Panc1 (cell line): ENCODE measurements around the gene ZNF154. TPM values are rescaled to one million over a fixed set of nuclear protein-coding genes. Genes with fewer than 3 reads are reported as not detected.

Experiments
- ATAC-seq: fragments of 200-7000 bp; cut with Tn5 transposase; 2 replicates; pipeline ENCODE4 v1.9.1; 2020; ENCODE audit warnings: mild to moderate bottlenecking, moderate library complexity
- Bru-seq: library from RNA; stranded (reverse); fragments of 400-500 nt; gene quantifications from one replicate; lab custom pipeline; 2021; lab: Mats Ljungman, UMichigan
- BruChase-seq, 2 experiments: library from RNA; stranded (reverse); fragments of 400-500 nt; gene quantifications; one replicate each; lab custom pipeline; 2021; lab: Mats Ljungman, UMichigan
- BruUV-seq: library from RNA; stranded (reverse); fragments of 400-500 nt; replicated peaks from 2 replicates; lab custom pipeline; 2021; lab: Mats Ljungman, UMichigan
- CTCF ChIA-PET: fragments of 300-600 bp; sonication (Branson Sonifier 250); formaldehyde crosslinking; loops from one replicate; lab custom pipeline; 2022; ENCODE audit warnings: antibody characterized with exemption; lab: Charles Lee
- POLR2A ChIA-PET: fragments of 300-600 bp; sonication (Branson Sonifier 250); formaldehyde crosslinking; loops from one replicate; lab custom pipeline; 2022; ENCODE audit warnings: antibody characterized with exemption; lab: Charles Lee
- DNase-seq: peaks from one replicate; pipeline ENCODE4 v3.0.0-alpha.2; 2010; ENCODE audit warnings: low read depth, low spot score
- H3K27ac ChIP-seq: 2 replicates; pipeline ENCODE4 v1.5.1; 2011; ENCODE audit warnings: mild to moderate bottlenecking, low read length, inconsistent platforms
- H3K27me3 ChIP-seq: fragments of 200-500 bp; sonication (Bioruptor generic); 2 replicates; pipeline ENCODE4 v1.6.0; 2014; ENCODE audit warnings: low read length, inconsistent platforms; ENCODE audit not compliant: control insufficient read depth, insufficient read depth
- H3K36me3 ChIP-seq: fragments of 200-500 bp; sonication (Bioruptor generic); 2 replicates; pipeline ENCODE4 v1.5.1; 2014; ENCODE audit warnings: inconsistent platforms, mild to moderate bottlenecking, low read length, moderate library complexity; ENCODE audit not compliant: control insufficient read depth, insufficient read depth
- H3K4me1 ChIP-seq: 2 replicates; pipeline ENCODE4 v1.5.1; 2011; ENCODE audit warnings: inconsistent platforms, mild to moderate bottlenecking, low read length, moderate library complexity; ENCODE audit not compliant: control insufficient read depth, insufficient read depth
- H3K4me3 ChIP-seq, 2 experiments: 2 replicates each; pipeline ENCODE4 v1.5.1; 2011 to 2012; ENCODE audit warnings: low read depth in 2 of 2, low read length in 2 of 2, mild to moderate bottlenecking in 2 of 2, inconsistent platforms in 1 of 2, moderate library complexity in 1 of 2
- H3K9me3 ChIP-seq: fragments of 200-500 bp; sonication (Bioruptor generic); 2 replicates; pipeline ENCODE4 v1.5.1; 2014; ENCODE audit warnings: low read depth, mild to moderate bottlenecking, inconsistent platforms, low read length, moderate library complexity; ENCODE audit not compliant: control insufficient read depth, insufficient read depth
- CTCF ChIP-seq: fragments of 450-650 bp; IDR thresholded peaks from 2 replicates; pipeline ENCODE4 v1.5.1; 2017; ENCODE audit warnings: mild to moderate bottlenecking
- POLR2AphosphoS5 ChIP-seq: IDR thresholded peaks from 2 replicates; pipeline ENCODE4 v1.6.1; 2012; ENCODE audit warnings: mild to moderate bottlenecking, low read depth, low read length, moderate library complexity
- REST ChIP-seq, 2 experiments: IDR thresholded peaks; 2 replicates each; pipeline ENCODE4 v1.6.1; 2011 to 2012; ENCODE audit warnings: low read depth in 2 of 2, control low read depth in 1 of 2, low read length in 1 of 2, mild to moderate bottlenecking in 1 of 2, moderate library complexity in 1 of 2; ENCODE audit not compliant: insufficient read depth in 1 of 2
- SIN3A ChIP-seq: IDR thresholded peaks from 2 replicates; pipeline ENCODE4 v1.6.1; 2012; ENCODE audit warnings: low read depth, mild to moderate bottlenecking, low read length, moderate library complexity, borderline replicate concordance; ENCODE audit not compliant: insufficient read depth
- TCF7L2 ChIP-seq: IDR thresholded peaks from 2 replicates; pipeline ENCODE4 v1.6.1; 2011; ENCODE audit warnings: mild to moderate bottlenecking, low read depth, low read length, inconsistent platforms
- in situ Hi-C: cut with HindIII; loops from 2 replicates; pipeline ENCODE4 v1.10.0; 2016; ENCODE audit warnings: low sequenced_read_pairs, low pct_unique_long_range_greater_than_20kb
- intact Hi-C: fragments of 100-400 bp; cut with micrococcal nuclease; formaldehyde crosslinking; loops from one replicate; pipeline ENCODE4 v1.10.0; 2022; ENCODE audit not compliant: unreplicated experiment
- long read RNA-seq: library from polyadenylated mRNA; unstranded; transcript quantifications from one replicate; pipeline ENCODE4 v2.0.0, GENCODE V29; 2021; ENCODE audit not compliant: unreplicated experiment
- polyA plus RNA-seq: library from polyadenylated mRNA; unstranded; fragments of >200 nt; gene quantifications from one replicate; pipeline ENCODE4 v1.2.1, GENCODE V29; 2012; ENCODE audit warnings: missing spikeins; ENCODE audit not compliant: insufficient read length
- total RNA-seq: library from RNA; stranded (reverse); gene quantifications from one replicate; pipeline ENCODE4 v1.2.1, GENCODE V29; 2021; ENCODE audit not compliant: unreplicated experiment

ZNF154 gene
- total RNA-seq (not detected), Bru-seq, nascent RNA (percentile 7 among the genes with signal in this experiment), BruChase-seq, experiment 1, labeled RNA remaining after a 2-hour chase (percentile 7 among the genes with signal in this experiment), BruChase-seq, experiment 2, labeled RNA remaining after a 6-hour chase (percentile 19 among the genes with signal in this experiment)
- polyA plus RNA-seq: 0.12 TPM
- long read RNA-seq, partial matches to known transcripts: 0 of 2 reads
- long read RNA-seq, other reads (novel, unspliced or antisense): 2 of 2 reads

DNA sequence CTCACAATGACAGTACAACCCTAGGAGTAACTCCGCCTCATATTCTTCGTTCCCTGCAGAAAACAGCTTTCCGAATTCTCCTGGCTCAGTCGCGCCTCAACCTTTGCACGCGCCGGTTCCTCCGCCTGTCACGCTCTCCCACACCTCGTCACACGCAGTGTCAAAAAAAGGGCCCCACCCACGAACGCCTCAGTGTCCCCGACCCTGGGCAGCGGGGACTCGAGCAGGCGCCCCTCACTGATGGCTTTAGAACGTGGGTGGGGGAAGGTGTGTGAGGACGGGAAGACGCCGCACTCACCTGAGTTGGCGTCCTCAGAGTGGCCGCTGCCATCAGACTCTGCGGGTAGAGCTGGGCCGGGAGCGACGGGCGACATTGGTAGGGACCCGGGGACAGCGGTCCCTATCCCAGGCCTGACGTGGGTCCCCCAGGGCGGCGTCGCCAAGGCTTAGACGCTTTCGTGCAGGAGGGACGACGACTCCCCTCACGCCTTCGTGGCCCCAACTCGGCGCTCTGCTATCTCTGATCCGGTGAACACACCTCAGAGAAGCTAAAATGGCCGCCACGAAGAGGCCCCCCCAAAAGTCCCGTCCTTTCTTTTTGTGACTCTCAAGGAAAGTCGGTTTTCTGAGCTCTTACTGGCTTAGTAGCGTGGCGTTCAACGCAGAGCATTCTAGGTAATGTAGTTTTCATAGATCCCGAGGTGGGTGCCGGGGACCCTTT lies at the start of gene ZNF154:
TSS of gene ZNF154 (minus strand) at position 564 of the 721 bp plus-strand sequence. CDS start at position 331, 233 bp downstream.
- Histone ChIP-seq H3K4me1 (no peaks in the 10 kb centered on the region), H3K27ac (no peak within 1 kb of the TSS), H3K4me3 (no peak within 1 kb of the TSS), H3K9me3 (peaks cover 22% of the 10 kb centered on the region; the same call in 1 of the 2 replicates), H3K36me3 (no peaks in the 10 kb centered on the region), H3K27me3 (no peaks in the 10 kb centered on the region)
- POLR2A ChIA-PET: no interaction called here
- no peak for ATAC-seq
- no TSS peak for BruUV-seq
- TF ChIP-seq REST (IDR thresholded peaks at IDR 0.05; ENCODE audit: insufficient read depth in 1 of 2, low read depth in 2 of 2, low read length in 1 of 2) (no peak), TCF7L2 (no peak), CTCF (no peak), SIN3A (no peak), POLR2AphosphoS5 (no peak)
- CTCF ChIA-PET: no interaction called here
- in situ Hi-C loops: no loop called here
- DNase-seq: no peak
- intact Hi-C loops: no loop called here

DNA sequence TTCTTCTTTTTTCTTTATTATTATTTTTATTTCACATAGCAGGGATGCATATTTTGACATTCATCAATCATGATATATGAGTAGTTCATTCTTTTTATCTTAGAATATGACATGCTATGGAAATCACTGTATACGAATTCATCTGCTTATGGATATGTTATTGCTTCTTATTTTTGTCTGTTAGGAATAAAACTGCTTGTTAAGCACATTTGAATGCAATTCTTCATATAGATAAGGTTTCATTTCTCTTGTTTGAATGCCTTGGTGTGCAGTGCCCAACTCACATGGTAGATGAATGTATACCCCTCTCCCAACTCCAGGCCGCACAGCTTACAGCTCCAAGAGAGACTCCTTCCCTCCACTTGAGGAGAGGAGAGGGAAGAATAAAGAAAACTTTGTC lies 48.9 kb upstream of the ZNF154 start:
- DNase-seq (no peak), ATAC-seq (no peak)
- no peaks in the 10 kb centered on the region for H3K4me1 ChIP-seq
- intact Hi-C loops: no loop called here
- no TSS peak for BruUV-seq
- ChIA-PET POLR2A (no interaction called here), CTCF (no interaction called here)
- H3K9me3 ChIP-seq: peaks cover 34% of the 10 kb centered on the region
- no peaks in the 10 kb centered on the region for H3K27me3 ChIP-seq
- in situ Hi-C loops: no loop called here
- TF ChIP-seq REST (IDR thresholded peaks at IDR 0.05; ENCODE audit: insufficient read depth in 1 of 2, low read depth in 2 of 2, low read length in 1 of 2): no peak
- TF ChIP-seq SIN3A: no peak
- no peak overlapping the region for H3K4me3 ChIP-seq
- no peak overlapping the region for H3K27ac ChIP-seq
- peaks cover 12% of the 10 kb centered on the region for H3K36me3 ChIP-seq
